PFSK-1 (cell line): ENCODE results near the gene SOX8.

Experiments
- POLR2AphosphoS5 ChIP-seq: IDR thresholded peaks from 2 replicates; pipeline ENCODE4 v1.6.1; 2012; ENCODE audit warnings: low read depth, mild to moderate bottlenecking, control low read depth, low read length, moderate library complexity
- REST ChIP-seq, 2 experiments: IDR thresholded peaks; 2 replicates each; pipeline versions ENCODE4 v1.6.1 to v1.8.0; 2011 to 2012; ENCODE audit warnings: low read depth in 2 of 2, low read length in 2 of 2, control low read depth in 1 of 2, inconsistent platforms in 1 of 2, mild to moderate bottlenecking in 1 of 2, moderate library complexity in 1 of 2; ENCODE audit not compliant: insufficient read depth in 1 of 2
- SIN3A ChIP-seq: IDR thresholded peaks from 2 replicates; pipeline ENCODE4 v1.6.1; 2012; ENCODE audit warnings: mild to moderate bottlenecking, low read length, moderate library complexity, borderline replicate concordance; ENCODE audit not compliant: insufficient read depth
- TAF1 ChIP-seq: IDR thresholded peaks from 2 replicates; pipeline ENCODE4 v1.6.1; 2012; ENCODE audit warnings: low read length, control low read depth, borderline replicate concordance; ENCODE audit not compliant: insufficient read depth

GRCh38 chr16:1013593-1013900 lies 32.0 kb downstream of the SOX8 start:
- TF ChIP-seq SIN3A (no peak), TAF1 (no peak), POLR2AphosphoS5 (no peak), REST (IDR thresholded peaks at IDR 0.05; ENCODE audit: insufficient read depth in 1 of 2, low read depth in 2 of 2, low read length in 2 of 2) (no peak)
